ENCODE measurements around the gene NOSIP.

- TF ChIP-seq CTCF (IDR thresholded peaks at IDR 0.05) (no peak), EZH2 (IDR thresholded peaks at IDR 0.05) (no peak)
Observed at GRCh38 chr19:49544154-49544553, 36.2 kb downstream of the NOSIP start.

Data from neural progenitor cell (in vitro differentiated cells).